ENCODE data around the gene PCBP2. TPM values are rescaled to one million over a fixed set of nuclear protein-coding genes. Genes with fewer than 3 reads are reported as not detected.

PCBP2 gene
- polyA plus RNA-seq, 1 of the 3 experiments (the other 2 are of a cell fraction), result 368 TPM

DNA sequence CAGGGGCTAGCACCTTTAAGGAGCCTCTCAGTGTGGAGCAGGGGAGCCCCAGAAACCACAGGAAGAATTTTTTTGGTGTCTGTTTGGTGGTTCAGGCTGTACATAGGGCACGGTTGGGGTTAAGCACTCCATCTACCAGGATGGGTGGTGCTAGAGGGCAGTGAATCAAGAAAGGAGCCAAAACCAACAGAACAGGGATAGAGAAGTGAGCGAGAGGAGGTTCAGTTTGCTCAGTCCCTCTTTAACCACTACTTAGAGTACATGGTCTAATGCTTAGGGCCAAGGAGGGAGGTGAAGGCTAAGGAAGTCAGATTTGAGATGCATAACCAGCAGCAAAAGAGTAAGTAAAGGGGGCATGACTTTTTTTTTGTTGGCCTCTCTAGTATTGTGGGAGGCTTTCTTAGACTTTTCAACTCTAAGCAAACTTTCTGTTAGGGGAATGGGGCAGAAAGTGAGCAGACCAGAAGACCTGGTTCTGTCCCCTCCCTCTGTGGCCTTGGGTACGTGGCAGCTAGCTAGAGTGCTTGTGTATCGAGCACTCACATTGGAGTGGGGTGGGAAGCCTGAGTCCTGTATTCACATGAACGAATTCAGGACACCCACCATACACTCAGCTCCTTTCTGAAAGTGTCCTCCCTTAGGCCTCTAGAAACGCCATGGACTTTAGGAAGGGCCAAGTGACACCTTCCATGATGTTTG lies 62.0 kb downstream of the PCBP2 start:
- Histone ChIP-seq H4K20me1 (ENCODE audit: insufficient read depth) (no peaks in the 10 kb centered on the region), H2AFZ (ENCODE audit: low read depth) (no peak overlapping the region), H3K27ac (ENCODE audit: low read depth in 2 of 2, low read length in 1 of 2) (no peak overlapping the region), H3K4me3 (ENCODE audit: low read depth in 2 of 2, low read length in 1 of 2) (no peak overlapping the region), H3K4me1 (ENCODE audit: control insufficient read depth in 1 of 2, insufficient read depth in 2 of 2, low read depth in 1 of 2, low read length in 1 of 2) (no peaks in the 10 kb centered on the region), H3K9me3 (no peaks in the 10 kb centered on the region), H3K4me2 (no peak overlapping the region), H3K9me2 (no peaks in the 10 kb centered on the region), H3F3A (replicated peaks; ENCODE audit: insufficient read depth) (peaks cover 5% of the 10 kb centered on the region), H3K9ac (no peak overlapping the region), H3K79me2 (ENCODE audit: insufficient read depth) (no peaks in the 10 kb centered on the region), H3K36me3 (replicated peaks in 1 of 2; ENCODE audit: control insufficient read depth in 1 of 2, insufficient read depth in 2 of 2, low read length in 1 of 2) (peaks cover 48 to 58% of the 10 kb centered on the region in 2 experiments), H3K27me3 (ENCODE audit: insufficient read depth) (no peaks in the 10 kb centered on the region)
- TF ChIP-seq ELF1 (IDR thresholded peaks at IDR 0.05), result no peak
- TF ChIP-seq, protein P1, sequence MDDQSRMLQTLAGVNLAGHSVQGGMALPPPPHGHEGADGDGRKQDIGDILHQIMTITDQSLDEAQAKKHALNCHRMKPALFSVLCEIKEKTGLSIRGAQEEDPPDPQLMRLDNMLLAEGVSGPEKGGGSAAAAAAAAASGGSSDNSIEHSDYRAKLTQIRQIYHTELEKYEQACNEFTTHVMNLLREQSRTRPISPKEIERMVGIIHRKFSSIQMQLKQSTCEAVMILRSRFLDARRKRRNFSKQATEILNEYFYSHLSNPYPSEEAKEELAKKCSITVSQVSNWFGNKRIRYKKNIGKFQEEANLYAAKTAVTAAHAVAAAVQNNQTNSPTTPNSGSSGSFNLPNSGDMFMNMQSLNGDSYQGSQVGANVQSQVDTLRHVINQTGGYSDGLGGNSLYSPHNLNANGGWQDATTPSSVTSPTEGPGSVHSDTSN (IDR thresholded peaks at IDR 0.05), result no peak
- DNase-seq, result no peak
- ChIA-PET CTCF (interaction anchor here (1.1 to 1.4 kb wide), 2 partner anchors 9 to 30 kb away, joined by 3 read pairs; no protein-coding TSS in a partner anchor), POLR2A (no interaction called here)
- 89% methylated on average over 6 of the region's 6 CpGs for WGBS (ENCODE audit: low lambda C conversion rate)

DNA sequence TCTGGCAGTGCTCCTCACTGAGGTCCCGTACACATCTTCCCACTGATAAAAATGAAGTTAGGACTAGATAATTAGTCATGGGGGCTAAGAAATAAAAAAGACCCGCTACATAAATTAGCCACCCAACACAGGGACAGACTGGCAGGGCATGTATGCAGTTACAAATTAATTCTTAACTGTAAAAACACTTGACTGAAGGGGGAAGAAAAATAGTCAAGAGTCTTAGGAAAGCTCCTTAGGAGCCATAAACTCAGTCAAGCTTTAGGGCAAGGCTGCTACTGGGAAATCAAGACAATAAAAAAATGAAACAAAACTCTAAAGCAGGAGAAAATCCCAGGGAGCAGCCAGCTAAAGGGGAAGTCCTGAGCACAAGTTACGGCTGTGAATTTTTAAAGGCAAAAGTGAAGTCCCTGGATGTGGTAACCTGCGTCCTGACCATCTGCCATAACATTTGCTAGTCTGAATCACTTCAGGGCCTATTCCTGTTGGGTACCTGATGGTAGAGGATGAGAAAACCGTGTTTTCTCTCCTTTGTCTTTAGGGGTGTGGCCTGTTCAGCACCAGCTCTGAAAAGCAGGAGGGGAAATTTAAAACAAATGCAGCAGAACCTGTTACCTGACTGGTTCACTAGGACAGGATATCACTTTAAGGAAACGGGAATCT lies 62.9 kb downstream of the PCBP2 start:
- H3K36me3 ChIP-seq (replicated peaks in 1 of 2; ENCODE audit: control insufficient read depth in 1 of 2, insufficient read depth in 2 of 2, low read length in 1 of 2), result peaks cover 52 to 62% of the 10 kb centered on the region in 2 experiments
- no peak overlapping the region for H3K4me3 ChIP-seq (ENCODE audit: low read depth in 2 of 2, low read length in 1 of 2)
- CTCF ChIA-PET, result interaction anchor here (1.2 to 4.0 kb wide), 4 partner anchors 9 to 232 kb away, joined by 4 to 19 read pairs (median 6); partner anchors contain the start of gene AAAS
- H3F3A ChIP-seq (replicated peaks; ENCODE audit: insufficient read depth), result no peaks in the 10 kb centered on the region
- DNase-seq, result no peak
- no peaks in the 10 kb centered on the region for H3K9me3 ChIP-seq
- no peaks in the 10 kb centered on the region for H3K79me2 ChIP-seq (ENCODE audit: insufficient read depth)
- 80% methylated on average over 6 of the region's 6 CpGs for whole genome bisulfite sequencing (ENCODE audit: low lambda C conversion rate)
- H4K20me1 ChIP-seq (ENCODE audit: insufficient read depth), result no peaks in the 10 kb centered on the region
- H3K9ac ChIP-seq, result no peak overlapping the region
- no peak overlapping the region for H2AFZ ChIP-seq (ENCODE audit: low read depth)
- H3K4me1 ChIP-seq (ENCODE audit: control insufficient read depth in 1 of 2, insufficient read depth in 2 of 2, low read depth in 1 of 2, low read length in 1 of 2), result no peaks in the 10 kb centered on the region
- H3K27ac ChIP-seq (ENCODE audit: low read depth in 2 of 2, low read length in 1 of 2), result no peak overlapping the region
- H3K9me2 ChIP-seq, result no peaks in the 10 kb centered on the region
- no peaks in the 10 kb centered on the region for H3K27me3 ChIP-seq (ENCODE audit: insufficient read depth)
- H3K4me2 ChIP-seq, result no peak overlapping the region
- POLR2A ChIA-PET, result no interaction called here
- TF ChIP-seq YY1 (IDR thresholded peaks at IDR 0.05; ENCODE audit: low read depth) (no peak), RAD21 (IDR thresholded peaks at IDR 0.05; ENCODE audit: low read length) (no peak), EZH2phosphoT487 (IDR thresholded peaks at IDR 0.05; ENCODE audit: borderline replicate concordance, low read depth) (no peak), TEAD4 (IDR thresholded peaks at IDR 0.05; ENCODE audit: borderline replicate concordance, insufficient read depth) (no peak), CHD2 (IDR thresholded peaks at IDR 0.05; ENCODE audit: low read length, partially characterized antibody) (no peak), TCF12 (IDR thresholded peaks at IDR 0.05) (no peak), FOXM1 (IDR thresholded peaks at IDR 0.05; ENCODE audit: low read depth) (no peak), ELF1 (IDR thresholded peaks at IDR 0.05) (no peak), JUND (IDR thresholded peaks at IDR 0.05) (no peak), POLR2AphosphoS5 (IDR thresholded peaks at IDR 0.05; ENCODE audit: low read depth, low read length) (no peak), FOXJ3 (CRISPR knock-in tag; IDR thresholded peaks at IDR 0.05) (no peak), EP300 (IDR thresholded peaks at IDR 0.05; ENCODE audit: borderline replicate concordance in 1 of 2, low read depth in 1 of 2, low read length in 1 of 2) (no peak), RFX5 (IDR thresholded peaks at IDR 0.05; ENCODE audit: low read length) (no peak), NRF1 (IDR thresholded peaks at IDR 0.05; ENCODE audit: low read depth, low read length) (no peak), SMC3 (IDR thresholded peaks at IDR 0.05; ENCODE audit: low read depth, low read length) (no peak)
- TF ChIP-seq, protein P2, sequence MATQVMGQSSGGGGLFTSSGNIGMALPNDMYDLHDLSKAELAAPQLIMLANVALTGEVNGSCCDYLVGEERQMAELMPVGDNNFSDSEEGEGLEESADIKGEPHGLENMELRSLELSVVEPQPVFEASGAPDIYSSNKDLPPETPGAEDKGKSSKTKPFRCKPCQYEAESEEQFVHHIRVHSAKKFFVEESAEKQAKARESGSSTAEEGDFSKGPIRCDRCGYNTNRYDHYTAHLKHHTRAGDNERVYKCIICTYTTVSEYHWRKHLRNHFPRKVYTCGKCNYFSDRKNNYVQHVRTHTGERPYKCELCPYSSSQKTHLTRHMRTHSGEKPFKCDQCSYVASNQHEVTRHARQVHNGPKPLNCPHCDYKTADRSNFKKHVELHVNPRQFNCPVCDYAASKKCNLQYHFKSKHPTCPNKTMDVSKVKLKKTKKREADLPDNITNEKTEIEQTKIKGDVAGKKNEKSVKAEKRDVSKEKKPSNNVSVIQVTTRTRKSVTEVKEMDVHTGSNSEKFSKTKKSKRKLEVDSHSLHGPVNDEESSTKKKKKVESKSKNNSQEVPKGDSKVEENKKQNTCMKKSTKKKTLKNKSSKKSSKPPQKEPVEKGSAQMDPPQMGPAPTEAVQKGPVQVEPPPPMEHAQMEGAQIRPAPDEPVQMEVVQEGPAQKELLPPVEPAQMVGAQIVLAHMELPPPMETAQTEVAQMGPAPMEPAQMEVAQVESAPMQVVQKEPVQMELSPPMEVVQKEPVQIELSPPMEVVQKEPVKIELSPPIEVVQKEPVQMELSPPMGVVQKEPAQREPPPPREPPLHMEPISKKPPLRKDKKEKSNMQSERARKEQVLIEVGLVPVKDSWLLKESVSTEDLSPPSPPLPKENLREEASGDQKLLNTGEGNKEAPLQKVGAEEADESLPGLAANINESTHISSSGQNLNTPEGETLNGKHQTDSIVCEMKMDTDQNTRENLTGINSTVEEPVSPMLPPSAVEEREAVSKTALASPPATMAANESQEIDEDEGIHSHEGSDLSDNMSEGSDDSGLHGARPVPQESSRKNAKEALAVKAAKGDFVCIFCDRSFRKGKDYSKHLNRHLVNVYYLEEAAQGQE (IDR thresholded peaks at IDR 0.05; ENCODE audit: low read depth, low read length), result no peak
- TF ChIP-seq, protein P3, sequence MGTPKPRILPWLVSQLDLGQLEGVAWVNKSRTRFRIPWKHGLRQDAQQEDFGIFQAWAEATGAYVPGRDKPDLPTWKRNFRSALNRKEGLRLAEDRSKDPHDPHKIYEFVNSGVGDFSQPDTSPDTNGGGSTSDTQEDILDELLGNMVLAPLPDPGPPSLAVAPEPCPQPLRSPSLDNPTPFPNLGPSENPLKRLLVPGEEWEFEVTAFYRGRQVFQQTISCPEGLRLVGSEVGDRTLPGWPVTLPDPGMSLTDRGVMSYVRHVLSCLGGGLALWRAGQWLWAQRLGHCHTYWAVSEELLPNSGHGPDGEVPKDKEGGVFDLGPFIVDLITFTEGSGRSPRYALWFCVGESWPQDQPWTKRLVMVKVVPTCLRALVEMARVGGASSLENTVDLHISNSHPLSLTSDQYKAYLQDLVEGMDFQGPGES (IDR thresholded peaks at IDR 0.05; ENCODE audit: low read depth, low read length), result no peak
- TF ChIP-seq, protein P4, sequence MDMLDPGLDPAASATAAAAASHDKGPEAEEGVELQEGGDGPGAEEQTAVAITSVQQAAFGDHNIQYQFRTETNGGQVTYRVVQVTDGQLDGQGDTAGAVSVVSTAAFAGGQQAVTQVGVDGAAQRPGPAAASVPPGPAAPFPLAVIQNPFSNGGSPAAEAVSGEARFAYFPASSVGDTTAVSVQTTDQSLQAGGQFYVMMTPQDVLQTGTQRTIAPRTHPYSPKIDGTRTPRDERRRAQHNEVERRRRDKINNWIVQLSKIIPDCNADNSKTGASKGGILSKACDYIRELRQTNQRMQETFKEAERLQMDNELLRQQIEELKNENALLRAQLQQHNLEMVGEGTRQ (IDR thresholded peaks at IDR 0.05; ENCODE audit: borderline replicate concordance, low read depth, low read length), result no peak
- TF ChIP-seq, protein P5, sequence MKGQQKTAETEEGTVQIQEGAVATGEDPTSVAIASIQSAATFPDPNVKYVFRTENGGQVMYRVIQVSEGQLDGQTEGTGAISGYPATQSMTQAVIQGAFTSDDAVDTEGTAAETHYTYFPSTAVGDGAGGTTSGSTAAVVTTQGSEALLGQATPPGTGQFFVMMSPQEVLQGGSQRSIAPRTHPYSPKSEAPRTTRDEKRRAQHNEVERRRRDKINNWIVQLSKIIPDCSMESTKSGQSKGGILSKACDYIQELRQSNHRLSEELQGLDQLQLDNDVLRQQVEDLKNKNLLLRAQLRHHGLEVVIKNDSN (IDR thresholded peaks at IDR 0.05; ENCODE audit: borderline replicate concordance, low read depth), result no peak
